Ramos (cell line): ENCODE results near the gene TMEM131L.

Source experiments
- in situ Hi-C: fragments of 300-500 bp; cut with MboI; formaldehyde crosslinking; loops from one replicate; pipeline ENCODE4 v1.14.3; 2022; ENCODE audit warnings: low sequenced_read_pairs; ENCODE audit not compliant: unreplicated experiment

TMEM131L gene

DNA sequence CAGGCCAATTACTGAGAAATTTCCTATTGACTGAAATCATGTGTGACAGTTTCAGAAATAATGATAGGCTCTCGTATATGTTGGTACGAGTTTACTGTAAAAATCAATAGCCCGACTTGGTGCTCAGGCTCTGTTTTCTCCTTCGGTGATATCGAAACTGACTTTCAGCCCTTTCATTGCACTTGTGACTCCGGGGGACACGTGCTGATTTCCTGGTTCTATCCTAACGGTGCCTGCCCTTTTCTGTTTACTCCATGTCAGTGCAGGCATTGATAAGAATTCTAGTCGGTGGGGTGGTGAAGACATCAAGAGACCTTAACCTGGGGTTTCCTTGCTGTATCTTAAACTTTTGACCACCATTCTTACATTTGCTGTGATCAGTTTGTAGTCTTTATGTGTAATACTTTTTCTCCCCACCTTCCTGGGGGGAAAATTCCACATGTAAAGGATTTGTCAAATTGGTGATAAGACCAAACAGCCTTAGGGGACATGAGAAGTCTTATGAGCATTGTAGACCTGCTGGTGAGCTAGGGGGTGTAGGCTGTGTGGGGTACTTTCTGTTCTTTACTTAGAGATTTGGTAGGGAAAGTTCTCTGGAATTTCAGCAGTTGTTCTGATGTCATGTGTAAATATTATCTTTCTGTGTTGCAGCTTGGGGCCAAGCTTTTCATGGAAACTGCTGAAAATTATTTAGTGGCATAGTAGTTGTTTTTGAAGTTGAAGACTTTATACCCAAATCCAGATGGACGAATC lies 52.7 kb downstream of the TMEM131L start:
- in situ Hi-C loops = no loop called here

DNA sequence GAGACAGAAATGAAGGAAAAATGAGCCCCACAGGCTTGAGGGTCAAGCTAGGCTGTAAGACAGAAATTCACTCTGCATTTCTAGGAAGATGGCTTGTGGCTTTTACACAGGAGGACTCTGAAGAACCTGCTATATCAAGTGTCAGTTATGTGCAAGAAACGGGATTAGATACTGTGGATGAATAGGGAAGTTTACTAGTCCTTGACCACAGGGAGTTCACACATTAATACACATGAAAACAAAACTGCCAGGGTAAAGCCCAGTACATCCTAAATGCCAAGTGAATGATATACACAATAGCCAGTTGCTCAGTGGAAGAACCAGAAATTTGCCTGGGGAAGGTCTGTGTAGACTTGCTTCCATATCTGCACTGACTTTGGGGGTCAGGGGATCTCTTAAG lies 53.5 kb downstream of the TMEM131L start:
- in situ Hi-C loops = no loop called here

DNA sequence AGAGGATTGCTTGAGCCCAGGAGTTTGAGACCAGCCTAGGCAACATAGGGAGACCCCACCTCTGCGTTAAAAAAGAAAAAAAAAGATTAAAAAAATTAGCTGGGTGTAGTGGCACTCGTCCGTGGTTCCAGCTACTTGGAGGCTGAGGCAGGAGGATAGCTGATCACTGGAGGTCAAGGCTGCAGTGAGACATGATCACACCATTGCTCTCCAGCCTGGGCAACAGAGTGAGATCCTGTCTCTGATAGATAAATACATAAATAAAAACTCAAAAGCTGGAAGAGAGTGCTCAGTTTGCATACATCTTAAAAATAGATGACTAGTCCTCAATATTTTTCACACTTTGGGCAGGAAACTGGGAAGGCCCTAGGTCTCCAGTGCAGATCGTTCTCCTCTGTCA lies 54.1 kb downstream of the TMEM131L start:
- in situ Hi-C loops = no loop called here

DNA sequence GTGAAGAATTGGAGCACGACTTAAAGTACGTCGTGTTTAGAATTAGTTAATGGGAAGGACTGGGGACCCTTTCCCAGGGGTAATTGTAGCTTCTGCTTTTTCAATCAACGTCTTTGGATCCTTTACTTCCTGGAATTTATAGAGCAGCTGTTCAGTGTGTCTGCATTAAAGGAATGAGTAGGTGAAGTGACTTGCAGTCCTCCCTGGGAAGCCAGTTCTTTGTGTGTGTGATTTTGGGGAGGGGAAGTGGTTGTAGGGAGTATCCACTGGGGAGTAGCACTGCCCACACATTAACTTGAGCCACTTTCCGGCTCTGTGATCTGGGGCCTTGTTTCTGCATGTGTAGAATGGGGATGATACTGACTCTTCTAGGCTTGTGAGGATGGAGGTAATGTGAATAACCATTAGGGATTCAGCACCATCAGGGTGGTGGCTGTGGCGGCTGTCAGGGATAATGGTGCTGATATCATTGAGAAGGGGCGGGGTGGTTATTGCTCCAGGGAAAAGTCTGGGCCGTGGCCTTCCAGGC lies 54.7 kb downstream of the TMEM131L start:
- in situ Hi-C loops = no loop called here

DNA sequence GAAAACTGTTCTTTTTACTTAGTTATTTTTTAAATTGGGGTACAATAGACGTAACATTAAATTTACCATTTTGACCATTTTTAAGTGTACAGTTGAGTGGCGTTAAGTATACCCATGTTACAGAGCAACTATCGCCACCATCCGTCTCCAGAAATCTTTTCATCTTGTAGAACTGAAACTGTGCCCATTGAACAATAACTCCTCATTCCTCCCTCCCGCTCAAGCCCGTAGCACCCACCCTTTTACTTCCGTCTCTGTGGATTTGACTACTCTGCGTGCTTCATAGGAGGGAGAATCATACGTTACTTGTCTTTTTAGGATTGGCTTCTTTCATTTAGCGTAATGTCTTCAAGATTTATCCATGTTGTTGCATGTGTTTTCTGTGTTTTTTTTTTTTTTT lies 55.3 kb downstream of the TMEM131L start:
- in situ Hi-C loops = no loop called here

DNA sequence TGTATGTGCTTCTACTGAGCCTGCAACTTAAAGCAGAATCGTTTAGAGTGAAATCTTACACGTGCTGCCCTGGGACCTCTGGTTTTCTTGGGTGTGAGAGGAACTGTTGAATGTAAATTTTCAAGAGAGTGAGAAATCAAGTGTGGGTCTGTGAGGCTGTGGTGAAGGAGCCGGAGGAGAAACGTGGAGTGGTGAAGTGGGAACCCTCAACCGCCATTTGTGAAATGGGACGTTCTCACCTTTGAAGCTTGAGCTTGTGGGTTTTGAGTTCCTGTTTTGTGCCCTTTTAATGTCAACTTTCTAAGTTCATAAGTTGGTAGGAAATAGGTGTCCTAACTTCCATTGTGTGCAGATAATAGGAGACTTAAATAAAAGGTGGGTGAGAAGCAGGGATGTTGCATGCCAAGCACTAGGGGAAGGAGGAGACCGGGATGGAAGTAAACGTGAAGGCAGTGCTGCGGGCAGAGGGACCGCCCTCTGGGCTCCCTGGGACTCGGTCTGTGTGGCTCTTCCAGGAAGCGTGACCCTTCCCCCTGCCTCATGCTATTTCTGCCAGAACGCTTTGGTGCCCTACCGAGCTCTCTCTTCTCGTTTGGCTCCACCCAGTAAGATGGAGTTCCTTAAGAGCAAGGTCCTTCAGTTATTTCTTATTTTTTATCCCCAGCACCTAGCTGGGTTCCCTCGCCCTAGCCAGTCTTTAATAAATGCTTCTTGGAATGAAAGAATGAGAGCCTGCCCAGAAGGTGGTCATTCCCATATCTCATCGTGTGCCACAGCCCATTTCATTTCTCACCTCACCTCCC lies 56.0 kb downstream of the TMEM131L start:
- in situ Hi-C loops = no loop called here

DNA sequence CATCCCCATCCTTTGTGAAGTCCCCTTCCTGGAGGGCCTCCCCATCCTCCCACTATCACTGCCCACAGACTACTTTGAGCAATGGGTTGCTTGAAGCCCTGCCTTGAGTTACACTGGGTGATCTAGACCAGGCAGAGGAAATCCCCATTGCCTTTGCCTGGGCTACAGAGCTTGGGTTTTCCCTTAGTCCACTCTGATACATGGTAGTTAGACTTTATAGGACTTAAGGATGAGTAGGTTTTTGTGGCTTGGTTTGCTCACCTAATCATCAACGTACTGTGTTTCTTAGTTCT lies 56.6 kb downstream of the TMEM131L start:
- in situ Hi-C loops = no loop called here

DNA sequence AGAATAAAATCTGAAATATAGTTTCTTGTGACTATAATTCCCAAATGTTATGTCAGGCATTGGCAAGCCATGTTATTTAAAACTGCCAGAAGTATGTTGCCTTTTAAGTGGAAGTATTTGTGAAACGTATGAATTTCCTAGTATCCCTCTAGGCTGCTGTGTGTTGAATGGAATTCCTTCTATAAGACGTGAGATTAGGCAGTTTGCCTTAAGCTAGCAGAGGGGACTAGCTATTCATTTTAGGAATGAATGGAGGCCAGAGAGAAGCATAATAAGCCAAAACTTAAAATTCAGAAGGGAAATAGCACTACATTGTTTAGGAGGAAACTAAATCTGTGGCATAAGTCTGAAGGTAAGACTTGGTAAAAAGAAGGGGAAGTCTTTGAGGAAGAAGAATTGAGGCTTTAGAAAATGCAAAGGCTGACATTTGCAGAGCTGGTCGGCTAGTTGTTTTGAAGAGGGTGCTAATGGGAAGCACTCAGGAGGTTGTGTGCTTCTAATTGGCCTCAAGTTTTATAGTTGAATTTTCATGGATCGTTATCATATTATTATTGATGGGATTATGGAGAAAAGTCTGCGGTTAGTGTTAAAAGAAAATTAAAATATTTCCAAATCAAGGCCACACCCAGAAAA lies 57.1 kb downstream of the TMEM131L start:
- in situ Hi-C loops = no loop called here

DNA sequence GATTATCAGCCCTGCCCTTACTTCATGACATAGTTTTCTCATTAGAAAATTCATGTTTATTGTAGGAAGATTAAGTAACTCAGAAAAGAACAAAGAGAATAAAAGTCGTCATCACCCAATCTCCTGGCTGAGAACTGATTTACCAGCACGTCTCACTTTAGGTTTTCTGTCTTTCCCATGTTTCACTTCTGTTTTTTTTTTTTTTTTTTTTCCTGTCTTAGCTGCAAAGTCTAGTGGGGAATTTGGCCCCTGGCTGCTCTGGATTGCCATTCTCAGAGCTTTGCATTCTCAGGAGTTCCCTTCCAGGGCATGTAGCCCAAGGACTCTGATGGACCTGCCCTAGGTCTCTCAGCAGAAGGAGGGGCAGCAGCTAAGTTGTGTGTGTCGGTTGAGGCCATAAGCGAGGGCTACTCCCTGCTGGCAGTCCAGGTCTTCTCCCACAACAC lies 57.8 kb downstream of the TMEM131L start:
- in situ Hi-C loops = no loop called here

DNA sequence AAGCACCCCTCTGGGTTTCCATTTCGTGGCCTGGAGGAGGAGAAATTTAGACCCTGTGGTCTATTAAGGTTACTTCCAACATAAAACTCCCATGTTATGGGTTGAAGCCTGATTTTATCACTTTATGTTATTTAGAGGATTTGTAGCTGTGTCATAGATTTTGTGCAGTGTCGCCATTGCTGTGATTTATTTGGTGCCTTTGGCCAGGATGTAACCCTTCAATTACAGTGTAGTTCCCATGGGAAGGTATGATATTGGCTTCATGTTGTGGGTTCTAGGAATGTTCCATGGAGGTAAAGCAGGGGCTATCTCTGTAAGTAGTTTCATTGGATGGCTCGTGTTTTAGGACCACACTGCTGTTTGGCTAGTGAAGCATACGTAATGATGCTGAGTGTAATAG lies 58.5 kb downstream of the TMEM131L start:
- in situ Hi-C loops = no loop called here

DNA sequence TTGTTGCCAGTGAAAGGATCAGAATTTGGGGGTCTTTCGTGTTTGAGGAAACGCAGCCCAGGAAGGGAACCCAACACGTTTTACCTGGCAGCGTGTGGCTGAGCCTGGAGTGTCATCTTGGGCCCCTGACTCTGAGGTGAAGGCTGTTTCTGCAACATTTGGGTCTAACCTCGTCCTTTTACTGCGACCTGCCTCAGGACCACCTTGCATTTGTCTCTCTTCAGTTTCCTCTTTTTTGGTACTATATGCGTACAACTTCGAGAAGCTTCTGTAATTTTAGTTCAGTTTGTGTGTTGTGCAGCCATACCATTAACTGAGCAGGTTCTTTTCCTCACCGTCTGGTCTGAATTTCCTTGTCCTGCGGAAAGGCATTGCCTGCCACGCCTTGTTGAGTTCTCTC lies 61.5 kb downstream of the TMEM131L start:
- in situ Hi-C loops = no loop called here

DNA sequence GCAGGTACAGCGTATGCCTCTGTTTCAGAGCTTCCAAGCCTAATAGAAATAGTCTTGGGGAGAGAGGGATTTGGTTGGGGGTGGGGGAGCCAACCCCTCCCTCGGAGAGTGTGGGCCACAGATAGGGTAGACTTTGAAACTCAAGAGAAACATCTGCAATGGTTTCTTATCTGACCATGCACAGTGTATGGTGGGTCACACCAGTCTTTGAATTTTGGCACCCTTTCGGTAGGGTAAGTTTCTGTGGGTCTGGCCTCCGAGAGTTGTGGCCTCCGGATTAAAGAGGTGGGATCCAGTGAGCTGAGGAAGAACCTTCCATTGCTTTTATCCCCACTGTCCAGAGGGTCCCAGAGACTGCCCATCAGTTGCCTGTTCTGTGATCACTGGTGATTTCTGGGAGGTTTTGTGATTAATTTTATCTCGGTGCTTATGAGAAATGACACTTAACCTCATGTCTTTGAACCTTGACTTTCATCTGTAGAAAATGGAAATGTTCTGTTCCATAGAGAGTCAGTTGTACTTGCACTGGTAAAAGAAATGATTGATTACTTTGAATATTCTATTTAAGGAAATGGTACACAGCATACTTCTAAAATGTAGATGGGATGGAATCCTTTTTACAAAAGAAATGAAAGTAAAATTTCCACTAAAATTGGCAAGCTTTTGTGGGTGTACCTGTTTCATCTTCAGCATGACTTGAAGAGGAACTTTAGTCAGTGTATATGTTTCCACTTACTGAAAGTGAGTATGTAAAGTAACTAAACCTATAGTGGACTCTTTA lies 62.7 kb downstream of the TMEM131L start:
- in situ Hi-C loops = no loop called here

DNA sequence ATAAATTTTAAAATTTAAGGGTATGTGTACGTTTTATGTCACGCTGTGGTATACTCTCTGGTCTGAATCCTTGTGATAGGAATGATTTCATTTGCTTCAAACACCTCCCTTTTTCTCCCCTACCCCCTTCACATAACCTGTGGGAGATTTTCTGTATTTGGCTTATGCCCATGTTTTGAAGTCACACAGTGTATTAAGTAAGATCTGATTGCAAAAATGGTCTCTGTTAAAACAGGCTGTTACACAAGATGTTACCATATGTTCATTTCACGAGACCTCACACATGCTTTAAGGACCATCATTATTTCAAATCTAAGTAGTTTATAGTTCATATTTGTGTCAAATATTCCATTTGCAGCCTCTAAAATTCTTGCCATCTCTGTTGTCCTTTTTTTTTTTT lies 63.5 kb downstream of the TMEM131L start:
- in situ Hi-C loops = no loop called here

DNA sequence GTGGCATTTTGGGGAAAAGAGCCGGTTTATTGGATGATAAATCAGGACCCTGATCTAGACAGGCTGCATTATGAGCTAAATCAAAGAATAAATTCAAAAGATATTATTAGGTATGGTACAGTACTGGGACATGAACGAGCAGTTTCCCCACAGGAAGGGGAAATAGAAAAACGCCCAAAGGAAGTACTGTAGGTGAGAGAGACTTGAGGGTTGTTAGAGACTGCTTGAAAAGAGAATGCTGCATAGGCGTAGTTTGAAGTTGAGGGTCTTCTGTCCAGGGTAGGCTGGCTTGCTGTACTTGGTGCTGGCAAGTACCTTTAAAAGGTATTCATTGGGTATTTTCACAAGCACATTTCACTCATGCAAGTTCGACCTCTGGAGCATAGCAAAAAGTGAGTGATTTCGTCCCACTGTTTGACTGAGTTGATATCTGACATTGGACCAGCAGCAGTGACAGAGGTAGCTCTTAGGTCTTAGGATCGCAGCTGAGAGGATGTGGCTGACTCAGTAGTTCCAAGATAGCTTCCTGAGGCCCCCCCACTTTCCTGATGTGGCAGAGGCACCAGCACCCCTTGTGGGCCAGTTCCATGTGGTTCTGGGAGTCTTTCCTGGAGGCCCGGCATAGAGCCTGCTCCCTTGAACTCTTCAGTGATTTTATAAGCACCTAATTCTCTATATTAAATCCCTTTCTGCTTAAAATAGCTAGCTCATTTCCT lies 64.3 kb downstream of the TMEM131L start:
- in situ Hi-C loops = no loop called here

DNA sequence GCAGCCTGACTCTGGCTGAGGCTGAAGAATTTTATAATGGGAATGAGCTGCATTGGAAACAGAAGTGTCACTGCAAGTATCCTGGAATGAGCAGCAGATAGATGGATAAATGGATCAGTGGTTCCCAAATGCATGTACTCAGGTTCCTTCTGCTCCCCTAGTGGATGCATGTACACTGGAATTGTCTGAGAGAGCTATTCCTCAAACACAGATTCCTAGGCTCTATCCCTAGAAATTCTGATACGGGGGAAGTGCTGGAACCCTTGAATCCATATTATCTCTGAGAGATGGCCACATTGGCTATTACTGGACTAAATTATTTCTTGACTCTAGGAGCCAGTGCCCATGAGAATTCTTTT lies 64.8 kb downstream of the TMEM131L start:
- in situ Hi-C loops = no loop called here

DNA sequence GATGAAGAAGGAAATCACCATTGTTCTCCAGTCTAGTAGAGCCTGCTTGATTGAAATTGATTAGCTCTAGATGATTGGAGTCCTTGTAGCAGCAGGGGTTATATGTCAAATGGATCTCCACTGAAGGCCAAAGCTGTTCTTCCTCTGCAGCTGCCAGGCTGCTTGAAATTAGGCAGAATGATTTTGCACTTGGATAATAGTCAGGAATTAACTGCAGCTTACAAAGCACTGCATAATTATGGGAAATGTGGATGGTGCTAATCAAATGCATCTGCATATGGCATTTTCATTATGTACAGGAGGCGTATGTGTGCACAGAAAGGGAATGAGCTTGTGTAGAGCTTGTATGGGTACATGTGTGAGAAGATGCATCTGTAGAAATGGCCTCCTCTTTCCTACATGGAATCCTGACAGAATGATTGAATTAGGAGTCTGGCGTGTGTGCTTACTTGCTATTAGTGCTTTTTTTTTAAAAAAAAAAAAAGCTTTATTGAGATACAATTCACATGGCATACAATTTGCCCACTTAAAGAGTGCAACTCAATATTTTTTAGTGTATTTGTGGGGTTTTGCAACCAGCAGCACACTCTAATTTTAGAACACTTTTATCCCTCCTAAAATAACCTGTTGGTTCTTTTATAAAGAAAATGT lies 65.9 kb downstream of the TMEM131L start:
- in situ Hi-C loops = no loop called here

DNA sequence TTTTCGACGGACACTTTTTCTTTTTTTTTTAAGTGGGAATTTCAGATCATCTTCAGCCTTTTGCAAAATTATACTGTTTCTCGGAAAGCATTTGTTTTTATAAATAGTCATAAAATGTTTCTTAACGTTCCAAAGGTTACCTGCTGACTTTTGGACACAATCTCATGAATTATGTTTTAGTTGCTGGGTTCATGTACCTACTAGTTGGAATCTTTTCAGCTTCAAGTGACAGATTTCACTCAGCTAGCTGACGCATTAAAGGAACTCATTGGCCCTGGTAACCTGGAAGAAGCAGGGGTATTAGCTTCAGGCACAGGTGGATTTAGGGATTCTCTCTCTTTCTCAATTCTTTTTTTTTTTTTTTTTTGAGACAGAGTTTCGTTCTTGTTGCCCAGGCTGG lies 66.5 kb downstream of the TMEM131L start:
- in situ Hi-C loops = no loop called here

DNA sequence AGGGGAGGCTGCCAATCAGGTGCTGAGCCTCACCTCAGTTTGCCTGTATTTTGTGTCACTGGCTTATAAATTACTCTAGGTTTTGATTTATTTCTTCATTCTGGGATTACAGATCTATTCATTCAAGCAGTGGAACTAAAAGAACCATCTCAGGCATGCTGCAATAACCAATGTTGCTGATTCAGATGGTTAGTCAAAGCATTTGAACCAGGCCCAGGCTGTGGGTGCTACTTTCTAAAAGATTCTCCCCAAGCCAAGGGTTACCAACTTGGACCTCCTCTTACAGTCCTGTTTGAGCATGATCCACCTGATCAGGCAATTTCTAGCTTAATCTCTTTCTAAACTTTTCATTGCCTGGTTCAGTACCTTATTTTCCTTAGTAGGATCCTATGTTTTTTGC lies 67.2 kb downstream of the TMEM131L start:
- in situ Hi-C loops = no loop called here

DNA sequence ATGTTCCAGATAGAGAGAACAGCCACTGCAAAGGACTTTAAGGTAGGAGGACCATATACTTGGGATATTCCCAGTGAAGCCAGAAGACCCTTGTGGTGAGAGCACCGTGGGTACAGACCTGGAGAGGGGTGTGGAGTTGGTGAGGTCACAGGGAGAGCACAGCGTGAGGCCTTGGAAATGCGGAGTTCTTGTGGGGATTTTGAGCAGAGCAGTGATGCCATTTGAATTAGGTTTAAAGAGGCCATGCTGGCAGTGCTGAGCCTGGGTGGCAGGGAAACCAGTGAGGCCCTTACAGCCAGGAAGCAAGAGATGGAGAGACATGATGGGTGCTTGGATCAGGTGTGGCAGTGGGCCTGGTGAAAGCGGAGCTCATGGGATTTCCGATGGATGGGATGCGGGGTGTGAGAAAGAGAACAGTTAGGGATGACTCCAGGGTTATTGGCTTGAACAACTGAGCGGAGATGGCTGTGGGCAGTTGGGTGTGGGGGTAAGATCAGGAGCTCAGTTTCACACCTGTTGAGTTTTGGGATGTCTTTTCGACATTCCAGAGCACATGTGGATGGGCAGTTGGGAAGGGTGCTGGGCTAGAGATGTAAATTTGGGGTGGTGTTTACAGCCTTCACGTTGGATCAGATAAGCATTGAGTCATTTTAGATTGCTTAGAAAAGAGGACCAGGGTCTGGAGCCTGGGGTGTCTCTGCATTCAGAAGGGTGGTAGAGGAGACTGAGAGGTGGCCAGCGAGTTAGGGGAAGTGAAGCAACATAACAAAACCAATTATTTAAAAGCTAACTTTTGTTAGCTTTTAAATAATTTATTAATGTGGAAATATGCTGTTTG lies 68.9 kb downstream of the TMEM131L start:
- in situ Hi-C loops = no loop called here
